ENCODE data around the gene HNRNPH1.

DNA sequence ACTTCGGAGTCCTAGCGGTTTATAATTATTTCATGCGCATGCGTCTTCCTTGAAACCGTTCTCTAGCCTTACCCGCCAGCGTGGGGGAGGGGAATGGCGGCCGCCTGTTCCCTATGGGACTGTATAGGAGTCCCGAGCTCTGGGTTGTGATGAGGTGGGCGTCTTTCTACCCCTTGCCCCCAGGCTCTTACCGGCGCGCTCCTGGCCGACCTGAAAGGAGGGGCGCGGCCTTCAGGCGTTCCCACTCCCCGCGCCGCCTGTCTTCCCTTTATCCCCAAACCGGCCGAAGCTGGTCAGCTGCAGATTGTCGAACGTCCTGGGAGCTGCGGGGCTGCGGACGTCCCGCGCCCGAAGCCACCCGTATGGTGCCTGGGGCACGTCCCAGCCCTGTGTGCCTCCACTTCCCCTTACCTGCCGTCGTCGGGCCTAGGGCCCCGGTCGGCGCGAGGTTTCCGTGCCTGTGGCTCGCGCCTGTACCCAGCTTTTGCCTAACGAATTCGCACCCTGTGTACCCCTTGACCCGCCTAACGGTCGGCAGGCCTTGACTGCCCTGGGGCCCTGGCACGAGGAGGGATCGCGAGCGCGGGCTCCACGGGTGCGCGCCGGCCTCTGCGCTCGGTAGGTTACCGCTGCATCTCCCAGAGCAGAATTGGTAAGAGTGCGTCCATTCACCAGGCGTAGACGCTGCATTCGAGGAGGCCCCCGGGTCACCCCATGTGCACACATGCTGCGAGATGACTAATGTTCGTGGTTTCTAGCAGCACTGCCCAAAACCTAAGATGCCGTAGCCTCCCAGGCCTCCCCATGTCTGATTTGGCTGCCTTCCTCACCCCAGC lies 653 bp upstream of the HNRNPH1 start:
- no peak for TF ChIP-seq CTCF (conservative IDR thresholded peaks at IDR 0.05)
- no peak for TF ChIP-seq EZH2 (IDR thresholded peaks at IDR 0.05; ENCODE audit: low read depth)
